ENCODE data around the gene CDH13. TPM values are rescaled to one million over a fixed set of nuclear protein-coding genes. Genes with fewer than 3 reads are reported as not detected.
A peak's percentile ranks its signal among the peaks of the same experiment; 100 is the strongest.

CDH13 gene
- total RNA-seq, 1 donor from 2014 or later: 22.9 TPM

DNA sequence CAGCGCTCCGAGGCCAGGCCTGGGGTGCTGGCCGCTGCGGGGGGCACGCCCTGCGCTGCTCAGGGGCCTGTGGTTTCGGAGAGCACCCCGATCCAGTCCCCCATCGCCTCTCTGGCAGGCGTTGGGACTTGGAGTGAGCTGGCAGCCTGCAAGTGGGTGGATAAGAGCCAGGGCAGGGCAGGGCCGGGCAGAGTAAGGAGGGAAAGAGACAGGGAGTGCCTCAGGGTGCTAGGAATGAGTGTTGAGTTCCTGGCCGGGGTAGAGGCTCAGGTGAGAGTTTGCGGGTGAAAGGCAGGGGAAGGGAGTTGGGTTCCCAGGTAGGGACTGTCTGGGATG, 1.3 kb downstream of the CDH13 start:
- DNase-seq (ENCODE audit: low read depth): no peak

DNA sequence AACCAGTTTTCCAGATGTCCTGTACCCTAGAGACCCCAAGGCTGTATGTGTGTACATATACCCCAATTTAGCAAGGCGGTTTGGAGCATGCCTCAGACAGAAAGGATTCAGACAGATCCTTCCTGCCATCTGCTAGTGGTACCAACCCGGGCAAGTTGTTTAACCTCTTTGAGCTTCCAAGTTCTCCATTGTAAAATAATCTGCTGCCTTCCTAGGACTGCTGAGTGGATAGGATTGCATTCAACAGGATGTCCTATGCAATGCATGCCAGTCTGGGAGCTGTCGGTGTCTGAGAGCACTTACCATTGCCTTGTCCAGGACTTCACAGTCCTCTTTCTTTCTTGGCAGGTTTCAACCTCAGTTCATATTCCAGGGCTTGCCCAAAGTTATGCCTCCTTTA, 1.9 kb downstream of the CDH13 start:
- no peak for DNase-seq (ENCODE audit: low read depth)

DNA sequence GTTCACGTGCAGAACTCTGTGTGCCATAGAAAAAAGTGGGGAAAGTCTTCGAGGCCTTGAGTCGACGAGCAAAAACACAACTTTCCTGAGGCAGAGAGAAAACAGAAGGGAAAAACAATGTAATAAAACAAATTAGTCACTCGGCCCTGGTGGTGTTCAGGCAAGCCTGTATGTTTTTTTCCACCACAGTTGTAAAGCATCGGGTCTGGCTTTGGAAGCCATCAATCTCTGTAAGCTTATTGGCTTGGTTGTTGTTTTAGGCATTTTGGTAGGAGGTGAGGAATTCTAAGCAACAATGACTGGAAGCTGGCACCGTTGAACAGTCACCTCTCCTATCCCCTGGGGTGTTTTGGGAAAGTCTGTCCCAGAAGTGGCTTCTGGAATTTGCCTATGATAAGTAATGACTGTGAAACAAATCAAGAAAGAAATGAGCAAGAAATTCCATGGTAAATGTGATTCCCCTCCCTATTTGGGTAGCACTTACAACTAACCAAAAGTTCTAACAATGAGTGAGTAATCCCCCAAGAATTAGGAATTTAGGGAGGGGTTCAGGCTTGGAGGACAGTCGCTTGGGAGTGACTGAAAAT, 2.8 kb downstream of the CDH13 start:
- peak; percentile 90 for DNase-seq (ENCODE audit: low read depth)

DNA sequence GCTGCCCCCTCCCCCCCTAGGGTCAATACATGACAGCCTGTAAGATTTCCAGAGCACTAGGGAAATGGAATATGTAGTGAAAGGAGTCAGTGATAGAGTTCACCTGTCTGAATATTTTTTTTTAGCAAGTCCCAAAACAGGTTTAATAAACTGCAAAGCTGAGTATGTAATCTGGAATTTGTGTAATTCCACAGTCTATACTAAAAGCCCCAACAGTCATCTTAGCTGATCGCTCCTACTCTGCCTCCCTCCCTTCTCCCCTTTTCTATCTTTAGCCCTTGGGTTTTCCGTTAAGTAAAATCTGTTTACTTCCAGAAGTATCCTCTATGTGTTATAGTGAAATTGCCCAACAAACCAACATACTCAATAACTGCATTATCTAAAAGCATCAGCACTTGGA, 3.5 kb downstream of the CDH13 start:
- DNase-seq (ENCODE audit: low read depth): no peak

DNA sequence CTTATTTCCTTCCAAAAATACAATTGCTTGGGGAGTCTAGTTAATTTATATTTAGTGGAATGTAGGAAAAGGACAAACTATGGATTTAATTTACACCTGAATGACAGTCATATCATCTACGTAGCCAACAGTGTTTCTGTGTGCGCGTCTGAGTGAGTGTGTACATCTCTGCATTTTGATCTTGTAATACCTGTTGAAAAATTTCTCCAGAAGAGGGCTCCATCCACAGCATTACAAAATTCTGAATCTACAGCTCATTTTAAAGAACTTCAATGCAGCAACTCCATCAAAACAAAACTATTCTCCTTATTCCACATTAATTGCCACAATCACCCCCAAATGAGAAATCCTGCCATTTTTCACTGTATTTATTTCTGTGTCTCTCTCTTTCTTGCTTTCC, 3.9 kb downstream of the CDH13 start:
- DNase-seq (ENCODE audit: low read depth): no peak

DNA sequence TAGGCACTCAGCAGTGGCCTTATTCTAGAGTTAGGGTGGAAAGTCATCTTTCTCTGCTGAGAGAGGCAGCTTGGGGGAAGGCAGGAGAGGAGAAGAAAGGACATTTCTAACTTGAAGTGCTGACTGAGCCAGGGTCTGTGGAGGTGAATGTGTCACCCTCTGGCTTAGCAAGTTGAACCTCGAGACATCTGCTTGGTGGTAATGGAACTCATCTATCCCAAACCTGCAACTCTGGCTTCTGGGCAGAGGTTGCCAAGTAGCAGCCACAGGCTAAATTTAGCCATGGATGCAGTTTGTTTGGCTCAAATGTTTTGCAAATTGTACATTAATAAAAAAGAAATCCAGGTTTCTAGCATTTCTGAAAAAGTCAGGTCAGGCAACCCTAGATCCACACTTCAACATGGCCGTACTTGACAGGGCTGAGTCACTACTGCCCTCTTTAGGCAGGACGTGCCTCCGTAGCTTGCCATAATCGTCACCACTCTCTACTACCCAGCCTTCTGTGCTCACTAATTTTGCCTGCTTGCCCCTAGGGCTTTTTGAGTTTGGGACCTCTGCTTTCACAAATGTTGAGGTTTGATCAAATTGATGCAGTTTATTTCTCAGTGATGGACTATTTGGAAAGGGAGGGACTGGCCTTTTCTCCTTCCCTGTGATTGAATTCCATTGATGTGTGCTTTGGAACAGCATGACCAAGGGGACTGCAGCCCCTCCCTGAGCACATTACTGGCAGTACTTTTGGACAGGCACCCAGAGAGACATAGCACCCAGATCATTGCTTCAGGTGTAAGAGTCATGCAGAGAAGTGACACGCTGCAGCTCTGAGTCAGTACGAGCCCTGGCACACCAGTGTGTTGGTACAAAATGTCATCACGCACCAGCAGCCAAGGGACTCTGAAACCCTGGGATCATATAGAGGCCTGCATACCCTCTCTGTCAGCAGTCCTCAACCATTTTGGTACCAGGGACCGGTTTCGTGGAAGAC, 5.2 kb downstream of the CDH13 start:
- DNase-seq (ENCODE audit: low read depth): no peak

DNA sequence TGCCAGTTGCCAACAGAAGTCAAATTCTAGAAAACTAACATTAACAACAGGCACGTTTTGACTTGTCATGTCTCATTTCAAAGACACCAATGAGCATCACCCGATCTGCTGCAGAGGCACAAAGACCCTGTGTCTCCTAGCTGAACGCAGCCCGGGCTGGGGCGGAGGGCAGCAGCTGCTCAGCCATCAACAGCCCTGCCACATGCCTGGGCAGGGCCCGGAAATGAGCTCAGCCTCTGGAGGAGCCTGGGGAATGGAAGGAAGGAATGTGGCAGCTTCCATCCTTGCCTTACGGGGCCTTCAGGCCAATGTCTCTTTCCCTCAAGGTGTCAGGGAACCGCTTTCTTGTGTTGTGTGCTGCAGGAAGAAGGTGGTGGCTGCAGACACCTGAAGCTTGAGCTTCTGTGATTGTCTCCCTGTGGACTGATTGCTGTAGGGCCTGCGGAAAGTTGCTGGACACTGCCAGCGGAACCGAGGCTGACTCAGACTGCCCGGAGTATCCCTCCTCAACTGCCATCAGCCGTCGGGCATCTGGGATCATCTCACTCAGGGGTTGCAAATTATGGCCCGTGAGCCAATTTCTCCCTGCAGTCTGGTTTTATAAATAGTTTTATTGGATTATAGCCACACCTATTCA, 7.3 kb downstream of the CDH13 start:
- DNase-seq (ENCODE audit: low read depth): no peak

DNA sequence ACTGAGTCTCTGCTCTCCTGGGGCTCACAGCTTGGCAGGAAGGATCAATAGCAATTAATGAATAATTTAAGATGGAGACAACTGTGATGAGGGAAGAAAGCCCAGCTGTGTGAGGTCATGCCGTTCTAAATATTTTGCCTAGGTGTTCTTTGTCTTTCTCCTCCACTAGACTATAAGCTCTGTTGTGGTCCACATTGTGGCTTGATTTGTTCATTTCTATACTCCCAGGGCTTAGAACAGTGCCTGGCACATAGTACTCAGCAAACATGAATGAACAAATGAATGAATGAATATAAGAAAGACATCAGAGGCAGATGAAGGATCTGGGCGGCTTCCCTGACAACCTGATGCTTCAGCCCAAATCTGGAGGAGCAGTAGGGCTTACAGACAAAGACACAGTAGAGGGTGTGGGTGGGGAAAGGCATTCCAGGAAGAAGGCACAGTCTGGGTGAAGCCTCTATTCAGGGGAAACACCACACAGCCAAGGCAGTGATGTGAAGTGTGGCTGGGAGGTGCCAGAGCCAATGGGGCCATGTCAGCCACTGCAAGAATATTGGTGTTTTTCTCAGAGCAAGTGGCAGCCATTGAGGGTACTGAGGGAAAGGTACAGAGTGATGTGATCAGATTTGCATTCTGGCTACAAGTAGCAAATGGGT, 8.3 kb downstream of the CDH13 start:
- DNase-seq (ENCODE audit: low read depth): no peak

DNA sequence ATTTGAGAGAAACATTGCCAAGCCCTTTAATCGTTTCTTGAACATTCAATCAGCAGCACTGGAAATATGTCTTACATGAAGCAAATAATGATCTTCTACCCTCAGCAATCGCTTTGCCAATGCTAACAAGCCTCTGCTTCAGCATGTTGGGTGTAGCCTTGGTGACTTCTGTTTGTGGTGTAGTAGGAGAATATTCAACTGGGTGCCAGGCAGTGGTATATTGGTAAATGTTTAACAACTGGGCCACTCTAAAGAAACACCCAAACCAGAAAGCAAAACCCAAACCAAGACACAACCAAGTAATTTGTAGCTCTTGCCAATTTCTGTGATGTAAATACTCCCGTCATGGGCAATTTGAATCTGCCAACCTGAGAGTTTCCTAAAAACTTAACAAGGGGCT, 9.7 kb downstream of the CDH13 start:
- DNase-seq (ENCODE audit: low read depth): peak; percentile 91

DNA sequence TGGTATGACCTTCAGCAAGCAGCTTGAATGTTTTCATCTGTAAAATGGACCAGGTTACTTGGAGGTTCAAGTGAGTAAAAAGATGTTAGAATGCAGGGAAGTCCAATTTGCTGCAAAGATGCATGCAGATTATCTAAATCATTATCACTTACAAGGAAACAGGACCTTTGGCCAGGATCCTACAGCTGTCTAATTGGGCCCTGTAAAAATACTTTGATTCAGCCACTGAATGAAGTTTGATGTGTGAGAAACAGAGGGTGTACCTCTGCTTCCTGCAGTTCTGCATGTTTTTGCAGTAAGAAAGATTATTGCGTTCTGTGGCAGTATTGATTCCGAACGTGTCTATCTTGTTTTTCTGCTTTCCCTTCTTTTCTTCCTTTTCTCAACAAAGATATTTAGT, 10.2 kb downstream of the CDH13 start:
- no peak for DNase-seq (ENCODE audit: low read depth)

DNA sequence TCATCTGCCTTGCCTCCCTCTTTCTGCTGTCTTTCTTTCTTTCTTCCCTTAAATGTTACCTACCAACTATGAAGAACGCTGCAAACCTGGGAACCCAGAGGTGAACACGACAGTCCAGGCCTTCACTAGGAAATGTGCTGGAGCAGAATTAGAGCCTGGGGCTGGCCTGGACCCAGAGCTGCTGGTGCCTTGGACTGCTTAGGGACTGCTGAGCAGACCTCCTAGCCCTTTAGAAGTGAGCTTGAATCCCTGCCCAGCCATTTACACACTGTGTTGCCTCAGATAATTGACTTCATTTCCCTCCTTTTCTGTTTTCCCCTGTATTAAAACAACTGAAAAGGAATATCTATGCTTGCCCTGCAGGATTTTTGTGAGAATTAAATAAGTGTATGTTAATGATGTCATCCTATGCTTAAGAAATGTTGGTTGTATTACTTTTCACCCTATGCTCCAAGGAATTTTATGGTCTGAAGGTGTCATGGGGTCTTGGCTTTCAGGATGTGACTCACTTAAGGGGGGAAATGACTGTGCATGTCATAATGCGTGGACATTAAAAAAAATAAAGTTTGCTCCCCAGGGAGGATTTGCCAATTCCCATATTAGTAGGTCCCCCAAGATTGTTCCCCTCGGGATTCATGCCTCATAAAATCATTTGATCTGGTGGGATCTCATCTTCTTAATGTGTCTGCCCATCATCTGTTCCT, 11.5 kb downstream of the CDH13 start:
- DNase-seq (ENCODE audit: low read depth): peak; percentile 89

DNA sequence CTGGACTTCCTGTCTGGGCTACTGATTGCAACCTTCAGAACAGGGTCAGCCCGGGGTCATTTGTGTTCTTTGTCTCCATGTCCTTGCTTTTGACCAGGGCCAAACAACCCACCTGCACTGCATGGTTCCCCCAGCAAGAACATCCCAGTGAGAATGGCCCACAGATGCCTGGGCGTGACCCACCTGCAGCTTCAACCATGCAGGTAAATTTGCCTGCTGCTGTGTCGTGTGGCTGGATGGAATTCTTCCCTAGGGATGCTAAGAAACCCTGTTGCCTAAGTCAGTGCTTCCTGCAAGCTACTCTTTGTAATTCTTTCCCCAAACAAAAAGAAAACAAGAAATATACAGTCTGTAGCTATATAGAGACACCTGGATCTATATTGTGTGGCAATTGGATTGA, 12.5 kb downstream of the CDH13 start:
- DNase-seq (ENCODE audit: low read depth): no peak

DNA sequence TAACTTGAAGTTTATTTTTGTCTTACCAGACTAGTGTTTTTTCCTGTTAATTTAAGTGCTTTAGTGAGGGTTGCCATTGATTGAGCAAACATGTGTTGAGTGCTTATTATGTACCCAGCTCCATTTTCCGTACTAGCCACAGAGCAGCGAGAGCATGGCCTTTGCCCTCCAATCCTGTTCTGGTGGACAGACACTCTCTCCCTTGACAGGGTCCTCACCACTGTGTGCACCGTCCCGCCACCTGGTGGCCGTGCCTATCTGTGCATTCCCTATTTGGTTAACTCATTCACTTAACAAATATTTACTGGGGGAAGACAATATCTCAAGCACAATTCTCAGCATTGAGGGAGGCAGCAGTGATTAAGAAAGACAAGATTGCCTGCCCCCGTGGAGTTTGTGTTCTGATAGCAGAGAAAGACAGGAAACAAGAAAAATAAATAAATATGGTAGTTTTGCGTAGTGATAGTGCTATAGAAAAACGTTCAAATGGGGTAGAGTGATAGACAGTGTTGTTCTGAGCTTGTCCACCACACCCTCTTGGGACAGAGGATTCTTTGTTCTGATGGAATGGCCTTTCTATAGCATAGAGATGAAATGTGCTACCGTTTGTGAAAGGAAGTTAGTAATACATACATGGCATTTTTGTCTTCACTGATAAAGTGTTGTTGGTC, 13.0 kb downstream of the CDH13 start:
- peak; percentile 50 for DNase-seq (ENCODE audit: low read depth)

DNA sequence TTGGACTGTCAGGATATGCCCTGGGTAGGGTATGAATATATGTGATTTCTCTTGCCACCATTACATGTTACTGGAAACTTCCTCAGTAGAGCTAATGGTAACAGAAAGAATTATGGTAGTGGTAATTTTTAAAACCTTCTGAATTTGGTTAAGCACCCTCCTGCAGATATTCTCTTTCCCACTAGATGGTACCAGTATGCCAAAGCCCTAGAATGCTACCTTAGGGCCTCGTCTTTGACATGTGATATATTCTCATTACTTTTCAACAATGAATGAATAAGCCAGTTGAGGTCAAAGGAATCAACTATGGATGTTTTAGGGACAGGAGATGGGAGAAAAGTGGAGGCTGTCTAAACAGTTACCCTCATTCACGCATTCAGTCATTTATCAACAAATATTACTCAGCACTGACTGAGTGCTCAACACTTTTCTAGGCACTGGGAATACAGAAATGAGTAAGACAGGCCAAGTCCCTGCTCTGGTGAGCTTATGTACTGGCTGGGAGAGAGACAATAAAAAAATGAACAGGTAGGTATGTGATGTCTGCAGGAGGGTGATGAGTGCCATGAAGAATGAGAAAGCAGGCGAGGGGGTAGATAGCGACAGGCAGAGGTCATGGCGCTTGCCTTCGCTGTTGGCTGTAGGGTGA, 14.7 kb downstream of the CDH13 start:
- peak; percentile 65 for DNase-seq (ENCODE audit: low read depth)

DNA sequence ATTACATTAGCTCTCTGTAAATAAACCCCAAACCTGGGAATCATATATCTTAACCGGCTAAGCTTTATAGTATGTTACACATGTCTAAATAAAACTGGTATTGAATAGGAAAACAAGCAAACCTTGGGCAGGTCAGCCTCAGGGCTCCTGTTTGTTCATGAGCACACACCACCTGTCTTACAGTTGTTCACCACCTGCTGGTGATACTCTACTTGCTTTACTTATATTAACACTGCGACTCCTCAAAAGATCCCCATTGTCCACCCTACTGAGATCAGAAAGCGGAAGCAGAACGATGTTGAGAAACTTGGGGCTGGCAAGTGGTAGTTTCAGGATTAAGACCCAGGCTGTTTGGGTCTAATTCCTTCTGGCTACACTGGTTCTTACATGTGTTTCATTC, 16.4 kb downstream of the CDH13 start:
- DNase-seq (ENCODE audit: low read depth): no peak

DNA sequence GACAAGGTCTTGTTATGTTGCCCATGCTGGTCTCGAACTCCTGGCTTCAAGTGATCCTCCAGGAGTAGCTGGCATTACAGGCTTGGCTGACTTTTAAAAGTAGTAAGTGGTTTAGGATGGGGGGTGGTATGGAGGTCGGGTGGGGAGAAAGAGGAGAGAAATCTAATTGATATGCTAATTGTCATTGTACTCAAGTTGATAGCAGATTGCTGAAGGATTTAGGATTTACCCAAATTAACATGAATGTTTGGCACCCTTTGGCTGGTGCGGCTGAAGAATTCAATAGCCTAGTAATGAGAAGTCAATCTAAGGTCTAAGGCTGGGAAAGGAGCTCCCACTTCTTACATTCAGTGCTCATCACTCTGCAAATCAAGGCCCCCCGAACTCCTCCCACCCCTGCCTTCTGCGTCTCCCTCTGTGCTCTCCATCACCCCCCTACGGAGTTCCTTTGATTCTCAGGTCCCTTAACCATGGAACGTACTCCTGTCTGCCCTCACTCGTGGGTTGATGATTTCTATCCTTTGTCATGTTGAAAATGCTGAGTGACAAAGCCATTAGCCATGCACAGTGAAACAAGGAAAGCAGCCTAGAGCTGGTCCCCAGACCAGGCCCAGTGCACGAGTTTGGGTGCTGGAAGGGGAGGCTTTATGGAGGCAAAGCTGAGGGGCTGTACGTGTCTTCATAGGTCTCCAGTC, 17.3 kb downstream of the CDH13 start:
- DNase-seq (ENCODE audit: low read depth): no peak

DNA sequence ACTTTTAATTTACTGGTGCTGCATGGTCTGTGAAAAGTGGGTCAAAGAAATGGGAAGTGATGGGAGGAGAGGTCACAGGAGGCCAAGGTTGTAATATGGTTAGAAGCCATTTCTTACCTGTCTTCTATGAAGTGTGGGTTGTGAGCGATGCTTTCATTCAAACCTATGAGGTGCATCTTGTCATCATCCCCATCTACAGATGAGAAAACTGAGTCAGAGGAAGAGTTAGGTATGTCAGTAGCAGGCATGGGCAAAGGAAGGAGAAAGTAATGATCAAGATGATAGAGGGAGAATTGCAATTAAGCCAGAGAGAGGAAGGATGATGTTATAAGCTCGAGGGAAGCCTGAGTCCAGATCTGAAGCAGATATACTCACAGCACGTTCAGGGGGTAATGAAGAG, 19.7 kb downstream of the CDH13 start:
- no peak for DNase-seq (ENCODE audit: low read depth)

DNA sequence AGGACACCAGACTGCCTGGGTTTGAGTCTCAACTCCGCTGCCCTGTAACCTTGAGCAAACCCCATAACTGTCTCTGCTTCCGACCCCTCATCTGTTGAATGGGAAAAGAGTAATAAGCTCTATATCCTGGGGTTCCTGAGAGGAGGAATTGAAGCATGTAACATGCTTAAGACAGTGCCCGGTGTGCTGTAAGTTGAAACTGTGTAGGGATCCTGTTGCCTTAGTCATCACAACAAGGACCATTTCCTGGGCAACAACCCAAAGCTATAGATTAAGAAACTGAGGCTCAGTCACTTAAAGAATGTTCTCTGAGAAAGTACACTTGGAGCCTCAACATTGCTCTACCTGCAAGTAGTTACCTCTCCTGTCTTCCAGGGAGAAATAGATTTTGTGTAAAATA, 23.0 kb downstream of the CDH13 start:
- no peak for DNase-seq (ENCODE audit: low read depth)

DNA sequence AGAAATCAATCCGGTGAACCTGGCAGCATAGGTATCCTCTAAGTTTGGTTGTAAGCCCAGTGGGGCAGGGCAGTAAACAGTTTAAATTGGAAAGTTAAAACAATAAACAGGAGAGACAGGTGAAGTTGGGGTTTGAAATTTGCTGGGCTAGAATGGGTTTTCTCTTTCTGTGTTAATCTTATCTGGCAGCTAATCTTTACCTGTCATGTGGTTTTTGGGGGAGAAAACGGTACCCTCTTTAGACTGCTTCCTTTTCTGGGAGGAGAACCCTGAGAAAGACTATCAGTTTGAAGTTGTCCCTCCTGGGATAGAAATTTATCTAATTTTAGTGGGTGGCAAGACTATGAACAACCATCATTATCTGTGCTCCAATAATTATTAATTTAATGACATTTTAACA, 24.0 kb downstream of the CDH13 start:
- no peak for DNase-seq (ENCODE audit: low read depth)

DNA sequence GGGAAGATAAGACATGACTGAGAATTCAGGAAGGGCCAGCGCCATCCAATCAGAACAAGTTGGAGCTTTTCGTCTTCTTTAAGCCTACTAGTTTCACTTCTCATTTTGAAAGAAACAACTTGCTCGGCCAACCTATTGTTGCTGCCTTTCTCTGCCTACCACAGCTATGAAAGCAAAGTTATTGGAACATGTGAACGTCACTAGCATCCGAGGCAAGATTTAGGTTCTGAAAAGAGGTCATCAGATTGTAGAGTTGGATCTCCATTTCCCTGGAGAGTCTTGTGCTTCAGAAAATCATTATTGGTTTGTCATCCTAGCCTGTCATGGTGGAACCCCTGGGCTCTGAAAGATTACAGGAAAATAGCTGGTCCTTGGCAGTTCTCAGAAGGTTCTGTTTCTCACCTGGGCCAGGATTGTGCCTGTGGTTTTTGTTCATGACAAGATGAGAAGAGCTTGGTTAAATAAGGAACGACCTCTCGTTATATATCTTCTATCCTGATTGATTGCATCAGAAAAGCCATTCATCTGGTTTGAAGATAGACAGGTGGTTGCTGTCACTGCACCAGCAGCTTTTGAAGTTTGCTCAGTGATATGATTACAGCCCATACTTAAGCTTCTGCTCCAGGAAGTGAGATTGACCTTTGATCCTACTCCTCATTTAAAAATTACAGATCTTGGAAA, 25.3 kb downstream of the CDH13 start:
- DNase-seq (ENCODE audit: low read depth): no peak
